Anterior cingulate cortex (tissue), 58 donors: ENCODE measurements around the gene ADGB.
"Not testable (repeated sequence)": the region's sequence is repeated elsewhere in the genome, so short reads cannot be mapped to it uniquely, and the experiment has no call there.

ENCODE experiments used
- DNase-seq, 58 donors: peaks; one replicate each; lab custom pipeline; 2025; lab: John Stamatoyannopoulos, UW

Gene ADGB

DNA sequence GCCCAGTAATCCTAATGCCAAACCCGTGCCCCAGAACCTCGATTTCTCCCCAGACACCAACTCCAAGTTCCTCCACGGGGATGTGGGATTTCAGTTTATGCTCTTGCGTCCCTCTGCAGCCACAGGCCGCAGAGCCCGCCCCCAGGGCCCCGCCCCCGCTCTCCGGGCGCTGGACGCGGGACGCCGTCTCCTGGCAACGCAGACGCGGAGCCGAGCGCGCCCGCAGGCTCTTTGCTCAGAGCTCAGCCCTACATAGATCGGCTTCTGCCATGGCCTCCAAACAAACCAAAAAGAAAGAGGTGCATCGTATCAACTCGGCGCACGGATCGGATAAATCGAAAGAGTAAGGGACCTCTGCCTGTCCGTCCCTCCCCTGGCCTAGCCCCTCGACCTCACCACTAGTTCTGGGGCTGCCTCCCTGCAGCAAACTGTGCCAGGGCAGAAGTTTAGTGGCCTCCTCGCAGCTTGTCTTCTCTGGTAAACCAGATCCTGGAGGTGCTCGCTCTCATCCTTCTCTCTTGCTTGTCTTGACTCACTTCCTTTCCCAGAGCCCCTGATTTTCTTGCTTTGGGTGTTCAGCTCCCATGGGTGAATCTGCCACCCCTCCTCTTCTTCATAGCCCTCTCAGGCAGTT is at the start of gene ADGB:
Gene ADGB, plus strand, starts transcription at position 201 of the 634 bp plus-strand sequence. Its CDS starts 69 bp downstream, at position 270.
- DNase-seq, result peak in 35 of 58 donors; percentile 6 to 51 (median 17)

DNA sequence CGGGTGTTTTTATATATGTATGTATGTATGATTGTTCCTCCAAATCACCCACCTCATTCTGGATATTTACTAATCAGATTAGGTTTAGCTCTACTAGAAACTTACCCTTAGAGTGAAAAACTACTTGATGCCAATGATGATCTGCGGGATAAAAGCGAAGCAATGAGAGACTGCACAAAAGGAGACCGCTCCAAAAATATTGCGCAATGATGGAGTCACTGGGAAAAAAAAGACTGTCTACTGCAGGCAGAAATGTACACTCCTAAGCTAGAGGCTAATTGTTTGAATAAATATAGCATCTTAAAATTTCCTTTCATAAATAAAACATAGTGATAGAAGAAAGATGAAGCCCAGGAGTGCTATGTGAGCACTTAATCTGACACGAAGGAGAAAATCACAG is 47.9 kb upstream of the ADGB start:
- DNase-seq, result no peak

DNA sequence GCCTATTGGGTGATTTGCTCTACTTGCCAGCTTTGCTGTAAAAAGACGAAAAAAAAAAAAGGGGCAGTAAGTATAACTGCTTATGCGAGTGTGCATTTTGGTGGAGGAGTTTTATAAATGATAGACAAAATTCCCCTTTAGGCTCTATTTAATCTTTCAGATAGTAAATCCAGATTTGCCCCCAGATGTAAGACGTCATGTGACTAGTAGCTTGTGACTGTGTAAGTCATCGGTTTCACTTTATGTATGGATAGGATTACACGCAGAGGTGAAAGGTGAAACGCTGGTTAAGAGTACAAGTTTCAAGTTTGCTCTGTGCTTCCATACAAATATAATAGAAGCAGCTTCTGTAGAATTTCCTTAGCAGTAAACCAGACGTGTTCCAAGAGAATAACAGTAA is 47.2 kb upstream of the ADGB start:
- no peak for DNase-seq

DNA sequence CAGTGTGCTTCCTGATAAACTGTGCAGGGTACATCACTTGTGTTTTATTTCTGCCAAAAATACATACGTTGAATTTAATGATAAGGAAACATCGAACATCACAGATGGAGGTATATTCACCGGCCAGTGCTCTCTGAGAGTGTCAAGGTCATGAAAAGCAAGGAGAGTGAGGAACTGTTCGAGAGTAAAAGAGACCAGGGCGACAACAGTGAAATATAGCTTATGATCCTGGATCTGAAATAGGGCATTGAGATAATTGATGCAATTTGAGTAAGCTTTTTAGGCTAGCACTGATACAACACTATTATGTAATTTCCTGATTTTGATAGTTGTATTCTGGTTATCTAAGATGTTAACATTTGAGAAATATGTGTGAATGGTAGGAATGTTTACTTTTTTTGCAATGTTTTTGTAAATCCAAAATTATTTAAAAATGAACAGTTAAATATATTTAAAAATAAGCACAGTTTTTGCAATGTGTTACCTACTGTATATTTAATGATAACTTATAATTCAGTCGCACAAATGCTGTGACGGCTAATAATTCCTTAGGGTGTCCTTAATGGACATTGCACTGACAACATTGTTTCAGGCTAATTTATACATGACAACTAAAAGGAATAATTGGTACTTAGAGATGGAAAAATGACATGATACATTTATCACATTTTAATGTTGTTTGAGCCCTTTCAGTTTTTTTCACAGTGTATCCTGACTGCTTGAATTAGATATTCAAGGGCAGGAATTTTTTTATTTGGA is 45.2 kb upstream of the ADGB start:
- DNase-seq, result no peak

DNA sequence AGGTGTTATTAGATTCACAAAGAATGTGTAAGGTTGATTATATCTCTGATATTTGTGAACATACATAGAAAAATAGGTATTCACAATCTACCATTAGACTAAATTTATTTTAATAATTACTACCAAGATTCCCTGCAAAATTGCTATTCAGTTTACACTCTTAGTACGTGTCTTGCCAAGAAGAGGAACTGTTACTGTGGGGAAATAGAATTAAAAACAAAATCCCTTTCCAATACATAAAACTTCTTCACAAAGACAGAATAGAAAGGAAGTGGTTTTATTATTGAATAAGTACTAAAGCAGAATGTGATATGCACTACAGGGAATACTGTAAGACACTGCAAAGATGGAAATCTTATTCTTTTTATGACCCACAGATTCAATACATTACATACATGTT is 38.2 kb upstream of the ADGB start:
- no peak for DNase-seq

DNA sequence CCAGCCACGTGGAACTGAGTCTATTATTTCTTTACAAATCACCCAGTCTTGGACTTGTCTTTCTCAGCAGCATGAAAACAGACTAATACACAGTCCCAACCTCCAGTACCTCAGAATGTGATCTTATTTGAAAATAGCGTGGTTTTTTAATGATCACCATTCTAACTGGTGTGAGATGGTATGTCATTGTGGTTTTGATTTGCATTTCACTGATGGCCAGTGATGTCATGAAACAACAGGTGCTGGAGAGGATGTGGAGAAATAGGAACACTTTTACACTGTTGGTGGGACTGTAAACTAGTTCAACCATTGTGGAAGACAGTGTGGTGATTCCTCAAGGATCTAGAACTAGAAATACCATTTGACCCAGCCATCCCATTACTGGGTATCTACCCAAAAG is 32.1 kb upstream of the ADGB start:
- DNase-seq, result not testable (repeated sequence)

DNA sequence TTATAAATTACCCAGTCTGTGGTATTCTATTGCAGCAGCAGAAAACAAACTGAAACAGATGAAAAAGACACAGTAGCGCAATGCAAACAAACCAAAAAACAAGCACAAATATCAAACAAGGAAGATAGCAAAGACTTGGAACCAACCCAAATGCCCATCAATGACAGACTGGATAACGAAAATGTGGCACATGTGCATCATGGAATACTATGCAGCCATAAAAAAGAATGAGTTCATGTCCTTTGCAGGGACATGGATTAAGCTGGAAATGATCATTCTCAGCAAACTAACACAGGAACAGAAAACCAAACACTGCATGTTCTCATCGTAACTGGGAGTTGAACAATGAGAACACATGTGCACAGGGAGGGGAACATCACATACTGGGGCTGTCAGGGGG is 30.2 kb upstream of the ADGB start:
- not testable (repeated sequence) for DNase-seq

DNA sequence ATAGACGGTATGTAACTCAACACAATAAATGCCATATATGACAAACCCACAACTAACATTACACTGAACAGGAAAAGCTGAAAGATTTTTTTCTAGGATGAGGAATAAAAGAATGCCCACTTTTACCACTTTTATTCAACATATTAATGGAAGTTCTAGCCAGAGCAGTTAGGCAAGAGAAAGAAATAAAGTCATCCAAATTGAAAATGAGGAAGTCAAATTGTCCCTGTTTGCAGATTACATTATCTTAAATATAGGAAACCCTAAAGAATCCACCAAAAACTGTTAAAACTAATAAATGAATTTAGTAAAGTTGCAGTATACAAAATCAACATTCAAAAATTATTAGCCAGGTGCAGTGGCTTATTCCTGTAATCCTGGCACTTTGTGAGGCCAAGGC is 24.6 kb upstream of the ADGB start:
- no peak for DNase-seq

DNA sequence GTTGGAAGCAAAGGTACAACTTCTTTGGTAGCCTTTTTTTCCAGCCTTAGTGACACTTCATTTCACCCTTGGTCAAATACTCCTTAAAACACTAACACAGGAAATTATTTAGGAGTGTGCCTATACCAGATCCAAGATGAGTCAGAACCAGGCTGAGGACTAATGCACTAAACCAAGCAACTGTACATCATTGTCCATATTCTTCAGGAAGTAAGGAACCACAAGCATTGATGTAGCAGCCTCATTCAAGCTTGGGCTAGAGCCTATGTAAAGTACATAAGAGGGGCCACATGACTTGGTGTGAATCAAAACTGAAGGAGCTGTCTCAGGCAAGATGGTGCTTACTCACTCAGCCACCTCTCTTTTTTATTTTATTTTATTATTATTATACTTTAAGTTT is 20.7 kb upstream of the ADGB start:
- DNase-seq, result no peak

DNA sequence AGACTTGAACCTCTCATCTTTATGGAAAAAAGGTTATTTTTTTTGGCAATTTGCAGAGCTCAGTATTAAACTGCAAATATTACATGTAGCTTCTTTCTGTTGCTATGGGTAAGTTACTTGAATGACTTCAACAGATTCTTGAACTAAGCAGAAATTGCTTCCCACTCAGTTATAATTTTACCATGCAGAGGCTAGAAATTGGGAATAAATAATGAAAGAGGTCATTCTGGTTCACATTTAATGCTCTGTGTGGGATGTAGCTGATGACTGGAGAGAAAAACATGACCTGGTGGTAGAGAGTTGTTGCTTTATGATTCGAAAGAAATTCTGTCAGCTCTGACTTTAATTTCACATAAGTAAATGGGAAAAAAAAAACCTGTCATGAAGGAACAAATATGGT is 16.8 kb upstream of the ADGB start:
- DNase-seq, result no peak

DNA sequence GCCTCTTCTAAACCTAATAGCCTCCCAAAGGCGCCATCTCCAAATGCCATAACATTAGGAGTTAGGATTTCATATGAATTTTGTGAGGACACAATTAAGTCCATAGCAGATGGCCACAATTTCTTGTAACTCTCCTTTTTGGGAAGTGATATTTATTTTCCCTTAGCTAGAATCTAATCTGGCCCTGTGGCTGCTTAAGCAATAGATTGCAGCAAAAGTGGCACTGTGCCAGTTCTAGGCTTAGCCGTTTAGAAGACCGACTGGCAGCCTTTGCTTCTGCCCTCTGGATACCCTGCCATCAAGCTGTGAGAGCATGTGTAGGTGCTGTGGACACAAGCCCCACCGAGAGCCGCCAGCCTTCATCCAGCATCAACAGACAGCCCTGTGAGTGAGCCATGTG is 15.9 kb upstream of the ADGB start:
- DNase-seq, result peak in 11 of 58 donors; percentile 0 to 35 (median 8)

DNA sequence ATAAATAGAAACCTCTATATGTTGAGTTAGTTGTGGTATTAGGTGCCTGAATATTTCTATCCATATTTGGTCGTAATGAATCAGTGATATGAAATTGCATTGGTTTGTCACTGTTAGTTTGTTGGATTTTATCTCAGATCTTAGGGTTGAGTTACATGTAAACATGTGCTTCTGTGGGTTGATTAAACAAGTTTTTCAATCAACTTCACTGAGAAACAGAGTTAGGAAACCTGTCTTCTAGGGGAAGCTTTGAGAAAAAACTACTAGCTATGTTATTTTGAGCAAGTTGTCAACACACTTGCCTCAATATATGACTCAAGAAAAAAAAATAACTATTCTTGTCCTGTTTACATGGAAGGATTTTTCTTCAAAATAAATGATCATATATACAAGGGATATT is 14.8 kb upstream of the ADGB start:
- DNase-seq, result no peak

DNA sequence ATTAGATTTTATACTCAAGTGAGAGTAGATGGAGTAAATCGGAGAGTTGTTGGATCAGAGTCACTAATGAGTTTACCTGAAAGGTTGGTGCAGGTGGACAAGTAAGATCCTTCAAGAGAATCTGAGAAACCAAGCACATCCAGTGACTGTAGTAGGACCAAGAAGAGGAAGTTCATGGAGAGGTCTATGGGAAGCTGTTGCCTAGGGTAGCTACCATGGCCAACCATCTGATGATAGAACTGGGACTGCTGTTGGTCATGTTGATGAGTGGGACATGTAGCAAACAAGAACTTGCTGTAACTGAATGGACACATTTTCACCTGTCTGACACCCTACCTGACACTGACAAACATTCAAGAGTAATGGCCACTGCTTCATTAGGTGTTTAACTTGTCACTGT is 11.3 kb upstream of the ADGB start:
- DNase-seq, result no peak

DNA sequence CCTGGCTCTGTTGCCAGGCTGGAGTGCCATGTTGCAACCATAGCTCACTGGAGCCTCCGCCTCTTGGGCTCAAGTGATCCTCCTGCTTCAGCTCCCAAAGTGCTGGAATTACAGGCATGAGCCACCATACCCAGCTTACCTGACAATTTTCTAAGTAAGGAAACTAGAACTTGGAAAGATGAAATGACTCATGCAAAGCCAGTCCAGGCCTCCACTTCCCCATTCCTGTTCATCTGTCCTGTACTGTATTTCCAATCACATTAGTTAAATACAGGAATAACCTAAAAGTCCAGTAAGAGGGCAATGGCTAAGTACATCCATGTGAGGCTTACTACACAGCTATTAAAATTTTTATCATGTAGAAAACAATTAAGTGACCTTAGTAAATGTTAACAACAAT is 8.3 kb upstream of the ADGB start:
- DNase-seq, result no peak

DNA sequence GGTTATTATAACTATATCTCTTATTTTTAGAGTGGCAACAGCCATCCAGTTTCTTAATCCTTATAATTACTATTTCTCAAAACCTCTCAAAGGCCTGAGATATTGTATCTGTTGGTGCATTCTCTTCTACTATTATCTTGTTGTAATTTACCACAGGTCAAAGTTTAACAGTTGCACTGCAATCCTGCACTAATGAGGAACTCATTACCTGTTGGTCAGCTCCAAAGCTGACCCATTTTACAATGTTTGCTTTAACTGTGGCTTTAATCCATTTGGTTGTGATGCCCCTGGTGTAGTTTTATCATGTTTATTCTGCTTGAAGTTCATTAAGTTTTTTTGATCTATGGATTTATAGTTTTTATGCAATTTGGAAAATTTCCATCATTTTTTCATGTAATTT is 6.3 kb upstream of the ADGB start:
- DNase-seq, result no peak

DNA sequence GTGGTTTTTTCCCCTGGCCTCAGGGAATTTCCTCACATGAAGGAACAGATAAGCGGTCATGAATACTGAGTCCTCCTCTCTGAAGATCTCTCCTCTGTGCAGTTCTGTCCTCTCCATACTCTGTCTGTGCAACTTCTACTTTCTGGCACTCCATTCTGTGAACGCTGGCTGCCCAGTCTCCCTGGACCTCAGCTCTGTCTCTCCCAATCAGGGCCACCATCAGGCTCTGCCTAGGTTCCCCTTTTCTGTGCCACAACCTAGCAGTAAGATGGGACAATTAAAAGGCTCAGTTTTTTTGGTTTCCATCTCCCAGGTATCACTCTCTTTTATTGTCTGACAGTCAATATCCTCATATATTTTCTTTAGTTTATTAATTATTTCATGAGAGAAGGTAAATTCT is 4.8 kb upstream of the ADGB start:
- DNase-seq, result peak in 1 of 58 donors; percentile 1

DNA sequence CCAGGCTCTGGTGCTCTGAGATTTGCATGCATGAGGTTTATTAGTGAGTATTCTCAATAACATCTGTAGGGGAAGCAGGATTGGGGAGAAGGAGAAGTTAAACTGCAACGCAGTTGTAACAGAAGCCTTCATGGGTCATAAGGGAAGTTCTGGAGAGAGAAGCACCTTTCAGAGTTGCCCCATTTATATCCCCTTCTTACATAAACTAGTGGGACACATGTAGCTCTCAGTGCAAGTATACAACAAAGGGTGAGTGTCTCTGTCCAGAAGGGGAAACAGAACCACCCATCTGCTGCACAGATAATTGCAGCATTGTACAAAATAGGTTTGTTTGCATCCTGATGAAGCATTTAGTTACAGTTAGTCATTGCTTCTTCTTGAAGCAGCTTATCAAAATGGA is 4.3 kb upstream of the ADGB start:
- DNase-seq, result no peak

DNA sequence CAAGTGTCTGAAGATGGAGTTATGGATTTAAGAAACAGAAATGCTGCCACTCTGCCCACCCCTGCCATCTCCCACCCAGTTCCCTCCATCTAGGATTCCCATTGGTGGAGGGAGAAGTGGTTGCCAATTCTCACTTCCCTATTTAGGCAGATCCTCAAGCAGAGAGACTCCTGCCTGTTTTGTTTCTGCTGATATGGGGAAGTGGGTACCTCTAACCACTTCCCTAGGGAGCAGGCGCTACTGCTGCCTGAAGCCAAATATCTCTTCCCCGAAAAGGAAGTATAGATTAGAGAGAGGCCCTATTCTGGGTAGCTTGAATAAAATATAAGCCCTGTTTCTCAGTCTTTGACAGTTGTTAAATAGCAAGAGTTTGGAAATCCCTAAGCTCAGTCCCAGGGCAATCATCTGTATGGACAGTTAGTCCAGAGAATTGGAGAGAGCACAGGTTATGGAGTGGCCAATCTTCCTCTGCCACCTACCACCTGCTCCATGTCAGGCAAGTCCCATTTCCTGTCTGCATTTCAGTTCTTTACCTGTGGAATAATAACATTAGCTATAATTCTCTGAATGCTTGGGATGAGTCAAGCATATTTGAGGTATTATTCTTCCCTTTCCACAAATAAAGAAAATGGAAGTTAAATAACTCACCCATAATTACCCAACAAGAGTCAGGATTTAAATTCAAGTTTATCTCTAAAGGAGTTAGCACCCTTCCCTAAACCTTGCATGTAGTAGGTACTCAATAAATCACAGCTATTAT is 2.6 kb upstream of the ADGB start:
- DNase-seq, result peak in 7 of 58 donors; percentile 5 to 33 (median 12)

DNA sequence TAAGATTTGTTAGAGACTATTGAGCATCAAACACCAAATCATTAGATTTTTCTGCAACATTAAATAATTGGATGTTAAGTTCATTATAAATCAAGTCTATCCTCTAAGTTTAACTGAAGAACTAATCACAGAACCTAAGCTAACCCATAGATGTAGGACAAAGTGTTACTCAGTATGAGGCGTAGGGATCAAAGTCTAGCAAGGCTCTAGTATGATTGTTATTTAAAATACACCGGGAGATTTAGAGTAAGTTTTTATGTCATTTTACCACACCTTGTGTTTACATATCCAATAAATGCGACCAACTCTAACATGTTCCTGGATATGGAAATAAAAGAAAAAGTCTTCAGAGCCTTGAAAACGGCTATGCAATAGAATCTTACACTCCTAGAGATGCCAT is 2.6 kb downstream of the ADGB start:
- DNase-seq, result no peak

DNA sequence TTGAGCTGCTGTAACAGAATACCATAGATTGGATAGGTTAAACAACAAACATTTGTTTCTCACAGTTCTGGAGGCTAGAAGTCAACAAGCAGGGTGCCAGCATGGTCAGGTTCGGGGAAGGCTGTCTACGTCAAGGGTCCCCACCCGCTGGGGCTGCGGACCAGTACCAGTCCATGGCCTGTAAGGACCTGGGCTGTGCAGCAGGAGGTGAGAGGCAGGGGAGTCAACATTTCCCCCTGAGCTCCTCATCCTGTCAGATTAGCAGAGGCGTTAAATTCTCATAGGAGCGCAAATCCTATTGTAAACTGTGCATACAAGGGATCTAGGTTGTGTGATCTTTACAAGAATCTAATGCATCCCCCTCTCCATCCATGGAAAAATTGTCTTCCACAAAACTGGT is 3.8 kb downstream of the ADGB start:
- DNase-seq, result no peak

DNA sequence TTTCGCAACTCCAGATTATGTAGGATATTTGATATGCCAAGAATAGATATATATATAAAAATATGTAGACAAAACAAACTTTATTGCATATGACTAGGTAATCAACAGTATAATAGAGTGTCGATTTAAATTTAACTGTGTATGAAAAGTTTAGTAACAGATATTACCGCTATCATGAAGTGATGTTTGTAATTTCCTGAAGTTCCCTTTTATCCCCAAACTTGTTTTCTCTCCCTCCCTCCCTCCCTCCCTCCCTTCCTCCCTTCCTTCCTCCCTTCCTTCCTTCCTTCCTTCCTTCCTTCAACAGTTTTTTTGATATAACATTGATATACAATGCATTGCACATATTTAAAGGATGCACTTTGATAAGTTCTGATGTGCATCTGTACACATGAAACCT is 15.2 kb downstream of the ADGB start:
- no peak for DNase-seq

DNA sequence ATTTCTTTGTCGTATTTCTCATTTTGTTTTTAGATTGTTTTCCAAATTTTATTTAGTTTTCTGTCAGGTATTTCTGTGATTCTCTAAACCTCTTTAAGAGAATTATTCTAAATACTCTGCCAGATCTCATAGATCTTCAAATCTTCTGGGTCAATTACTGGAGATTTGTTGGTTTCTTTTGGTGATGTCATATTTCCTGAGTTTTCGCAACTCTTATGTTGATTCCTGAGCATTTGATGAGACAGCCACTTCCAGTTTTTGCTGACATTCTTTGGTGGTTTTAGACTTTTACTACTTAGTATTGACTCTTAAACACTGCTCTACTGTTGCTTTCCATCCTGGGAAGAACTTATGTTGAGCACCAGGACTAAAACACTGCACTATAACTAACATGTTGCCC is 21.9 kb downstream of the ADGB start:
- DNase-seq, result no peak
